KMS-11 (cell line): ENCODE results near the gene HSPD1.

Source experiments
- H2AFZ ChIP-seq: fragments of 200-600 bp; sonication (generic); 2 replicates; pipeline ENCODE4 v1.6.1; 2016; ENCODE audit warnings: antibody characterized with exemption, mixed run types, low read depth
- H3K27ac ChIP-seq: fragments of 200-600 bp; sonication (generic); 2 replicates; pipeline ENCODE4 v1.6.1; 2016; ENCODE audit warnings: mild to moderate bottlenecking, mixed run types
- H3K27me3 ChIP-seq: fragments of 200-600 bp; sonication (generic); 2 replicates; pipeline ENCODE4 v1.6.1; 2017; ENCODE audit warnings: mild to moderate bottlenecking, low read depth, mixed run types, moderate library complexity; ENCODE audit not compliant: insufficient read depth
- H3K36me3 ChIP-seq: fragments of 200-600 bp; sonication (generic); 2 replicates; pipeline ENCODE4 v1.6.1; 2017; ENCODE audit warnings: mild to moderate bottlenecking, mixed run types; ENCODE audit not compliant: insufficient read depth
- H3K4me1 ChIP-seq: fragments of 200-600 bp; sonication (generic); 2 replicates; pipeline ENCODE4 v1.6.1; 2016; ENCODE audit warnings: mild to moderate bottlenecking, low read depth, mixed run types; ENCODE audit not compliant: poor library complexity, severe bottlenecking
- H3K4me2 ChIP-seq: fragments of 200-600 bp; sonication (generic); 2 replicates; pipeline ENCODE4 v1.7.0; 2016; ENCODE audit warnings: mild to moderate bottlenecking, mixed run types
- H3K4me3 ChIP-seq: fragments of 200-600 bp; sonication (generic); IDR thresholded peaks from 2 replicates; pipeline ENCODE4 v1.6.1; 2017; ENCODE audit warnings: low read depth, low read length, mixed read lengths; ENCODE audit not compliant: insufficient read depth
- H3K79me2 ChIP-seq: fragments of 200-600 bp; sonication (generic); 2 replicates; pipeline ENCODE4 v1.6.1; 2016; ENCODE audit warnings: low read depth, mixed run types; ENCODE audit not compliant: insufficient read depth
- H3K9ac ChIP-seq: fragments of 200-600 bp; sonication (generic); 2 replicates; pipeline ENCODE4 v1.6.1; 2016; ENCODE audit warnings: mild to moderate bottlenecking, mixed run types
- H4K20me1 ChIP-seq: fragments of 200-600 bp; sonication (generic); 2 replicates; pipeline ENCODE4 v1.6.1; 2016; ENCODE audit warnings: mild to moderate bottlenecking, mixed run types; ENCODE audit not compliant: insufficient read depth
- TF ChIP-seq, protein P1 (sequence below): fragments of 200-600 bp; sonication (generic); conservative IDR thresholded peaks from 2 replicates; pipeline ENCODE4 v1.6.1; 2017; ENCODE audit warnings: low read depth, mild to moderate bottlenecking, antibody characterized with exemption, low read length, moderate library complexity, mixed read lengths

HSPD1 gene

GRCh38 chr2:197506658-197507057, 7.0 kb upstream of the HSPD1 start:
- TF ChIP-seq, protein P1, sequence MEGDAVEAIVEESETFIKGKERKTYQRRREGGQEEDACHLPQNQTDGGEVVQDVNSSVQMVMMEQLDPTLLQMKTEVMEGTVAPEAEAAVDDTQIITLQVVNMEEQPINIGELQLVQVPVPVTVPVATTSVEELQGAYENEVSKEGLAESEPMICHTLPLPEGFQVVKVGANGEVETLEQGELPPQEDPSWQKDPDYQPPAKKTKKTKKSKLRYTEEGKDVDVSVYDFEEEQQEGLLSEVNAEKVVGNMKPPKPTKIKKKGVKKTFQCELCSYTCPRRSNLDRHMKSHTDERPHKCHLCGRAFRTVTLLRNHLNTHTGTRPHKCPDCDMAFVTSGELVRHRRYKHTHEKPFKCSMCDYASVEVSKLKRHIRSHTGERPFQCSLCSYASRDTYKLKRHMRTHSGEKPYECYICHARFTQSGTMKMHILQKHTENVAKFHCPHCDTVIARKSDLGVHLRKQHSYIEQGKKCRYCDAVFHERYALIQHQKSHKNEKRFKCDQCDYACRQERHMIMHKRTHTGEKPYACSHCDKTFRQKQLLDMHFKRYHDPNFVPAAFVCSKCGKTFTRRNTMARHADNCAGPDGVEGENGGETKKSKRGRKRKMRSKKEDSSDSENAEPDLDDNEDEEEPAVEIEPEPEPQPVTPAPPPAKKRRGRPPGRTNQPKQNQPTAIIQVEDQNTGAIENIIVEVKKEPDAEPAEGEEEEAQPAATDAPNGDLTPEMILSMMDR: no peak
- 0 out of 2 replicates have a peak, but pooled peaks cover 4% of the 10 kb centered on the region for H4K20me1 ChIP-seq
- H3K4me2 ChIP-seq: no peak overlapping the region
- no peak overlapping the region for H3K27ac ChIP-seq
- no peak overlapping the region for H3K4me3 ChIP-seq
- H2AFZ ChIP-seq: no peak overlapping the region
- peaks cover 13% of the 10 kb centered on the region; the same call in 1 of the 2 replicates for H3K36me3 ChIP-seq
- H3K27me3 ChIP-seq: no peaks in the 10 kb centered on the region
- H3K79me2 ChIP-seq: peaks cover 32% of the 10 kb centered on the region
- peaks cover 20% of the 10 kb centered on the region for H3K4me1 ChIP-seq
- H3K9ac ChIP-seq: no peak overlapping the region

- H3K4me3 ChIP-seq: no peak overlapping the region
- peaks cover 15% of the 10 kb centered on the region; the same call in 1 of the 2 replicates for H3K36me3 ChIP-seq
- H3K27me3 ChIP-seq: no peaks in the 10 kb centered on the region
- TF ChIP-seq, protein P1: no peak
- no peak overlapping the region for H3K27ac ChIP-seq
- H3K9ac ChIP-seq: no peak overlapping the region
- H4K20me1 ChIP-seq: 0 out of 2 replicates have a peak, but pooled peaks cover 4% of the 10 kb centered on the region
- no peak overlapping the region for H3K4me2 ChIP-seq
- H2AFZ ChIP-seq: no peak overlapping the region
- H3K4me1 ChIP-seq: peaks cover 21% of the 10 kb centered on the region
- H3K79me2 ChIP-seq: peaks cover 47% of the 10 kb centered on the region
Measured at GRCh38 chr2:197504512-197504911, 4.9 kb upstream of the HSPD1 start.

DNA sequence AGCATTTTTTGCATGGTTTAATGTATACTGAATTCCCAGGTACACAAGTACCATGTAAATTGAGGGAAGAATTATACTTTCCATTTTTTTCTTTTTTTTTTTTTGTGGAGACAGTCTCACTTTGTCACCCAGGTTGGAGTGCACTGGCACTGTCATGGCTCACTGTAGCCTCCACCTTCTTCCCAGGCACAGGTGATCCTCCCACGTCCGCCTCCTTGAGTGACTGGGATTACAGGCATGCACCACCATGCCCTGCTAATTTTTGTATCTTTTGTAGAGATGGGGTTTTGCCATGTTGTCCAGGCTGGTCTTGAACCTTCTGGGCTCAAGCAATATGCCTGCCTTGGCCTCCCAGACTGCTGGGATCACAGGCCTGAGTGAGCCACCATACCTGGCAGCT, 4.4 kb upstream of the HSPD1 start:
- Histone ChIP-seq H2AFZ (no peak overlapping the region), H3K9ac (no peak overlapping the region), H3K4me1 (peaks cover 21% of the 10 kb centered on the region), H3K27me3 (no peaks in the 10 kb centered on the region), H3K27ac (no peak overlapping the region), H3K4me3 (no peak overlapping the region), H4K20me1 (0 out of 2 replicates have a peak, but pooled peaks cover 4% of the 10 kb centered on the region), H3K36me3 (peaks cover 15% of the 10 kb centered on the region; the same call in 1 of the 2 replicates), H3K79me2 (peaks cover 52% of the 10 kb centered on the region), H3K4me2 (no peak overlapping the region)
- TF ChIP-seq, protein P1: no peak

DNA sequence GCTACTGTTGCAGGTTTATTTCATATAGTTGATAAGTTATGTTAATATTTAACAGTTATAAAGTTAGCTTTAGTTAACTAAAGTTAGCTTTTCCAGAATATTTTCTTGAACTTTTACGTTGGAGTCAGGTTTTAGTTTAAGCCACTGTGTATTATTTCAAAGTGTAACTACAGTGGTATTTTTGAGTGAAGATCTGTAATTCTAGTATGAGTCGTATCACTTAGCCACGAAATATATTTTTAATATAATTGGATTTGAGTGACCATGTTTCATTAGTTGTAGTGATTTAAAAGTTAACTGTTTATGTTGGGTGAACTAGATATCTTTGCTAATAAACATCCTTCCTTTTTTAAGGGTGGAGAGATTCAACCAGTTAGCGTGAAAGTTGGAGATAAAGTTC, 3.0 kb upstream of the HSPD1 start:
- H3K36me3 ChIP-seq: peaks cover 22% of the 10 kb centered on the region; the same call in 1 of the 2 replicates
- H3K9ac ChIP-seq: no peak overlapping the region
- TF ChIP-seq, protein P1: no peak
- no peak overlapping the region for H2AFZ ChIP-seq
- H3K4me1 ChIP-seq: peaks cover 28% of the 10 kb centered on the region
- H3K27ac ChIP-seq: no peak overlapping the region
- H4K20me1 ChIP-seq: peaks cover 14% of the 10 kb centered on the region
- H3K79me2 ChIP-seq: peaks cover 65% of the 10 kb centered on the region
- peak overlapping the region; percentile 99 for H3K4me2 ChIP-seq
- no peak overlapping the region for H3K4me3 ChIP-seq
- no peaks in the 10 kb centered on the region for H3K27me3 ChIP-seq
